Measurements from ENCODE around the gene GPR55. TPM values are rescaled to one million over a fixed set of nuclear protein-coding genes. Genes with fewer than 3 reads are reported as not detected.

GPR55 gene
- total and polyA plus RNA-seq, 10 of the 15 experiments (the other 5 are each of a cell fraction or from before 2014, with no cell fraction given), result 2.1 to 30.1 (median 16.2) TPM

- TF ChIP-seq, protein P1, sequence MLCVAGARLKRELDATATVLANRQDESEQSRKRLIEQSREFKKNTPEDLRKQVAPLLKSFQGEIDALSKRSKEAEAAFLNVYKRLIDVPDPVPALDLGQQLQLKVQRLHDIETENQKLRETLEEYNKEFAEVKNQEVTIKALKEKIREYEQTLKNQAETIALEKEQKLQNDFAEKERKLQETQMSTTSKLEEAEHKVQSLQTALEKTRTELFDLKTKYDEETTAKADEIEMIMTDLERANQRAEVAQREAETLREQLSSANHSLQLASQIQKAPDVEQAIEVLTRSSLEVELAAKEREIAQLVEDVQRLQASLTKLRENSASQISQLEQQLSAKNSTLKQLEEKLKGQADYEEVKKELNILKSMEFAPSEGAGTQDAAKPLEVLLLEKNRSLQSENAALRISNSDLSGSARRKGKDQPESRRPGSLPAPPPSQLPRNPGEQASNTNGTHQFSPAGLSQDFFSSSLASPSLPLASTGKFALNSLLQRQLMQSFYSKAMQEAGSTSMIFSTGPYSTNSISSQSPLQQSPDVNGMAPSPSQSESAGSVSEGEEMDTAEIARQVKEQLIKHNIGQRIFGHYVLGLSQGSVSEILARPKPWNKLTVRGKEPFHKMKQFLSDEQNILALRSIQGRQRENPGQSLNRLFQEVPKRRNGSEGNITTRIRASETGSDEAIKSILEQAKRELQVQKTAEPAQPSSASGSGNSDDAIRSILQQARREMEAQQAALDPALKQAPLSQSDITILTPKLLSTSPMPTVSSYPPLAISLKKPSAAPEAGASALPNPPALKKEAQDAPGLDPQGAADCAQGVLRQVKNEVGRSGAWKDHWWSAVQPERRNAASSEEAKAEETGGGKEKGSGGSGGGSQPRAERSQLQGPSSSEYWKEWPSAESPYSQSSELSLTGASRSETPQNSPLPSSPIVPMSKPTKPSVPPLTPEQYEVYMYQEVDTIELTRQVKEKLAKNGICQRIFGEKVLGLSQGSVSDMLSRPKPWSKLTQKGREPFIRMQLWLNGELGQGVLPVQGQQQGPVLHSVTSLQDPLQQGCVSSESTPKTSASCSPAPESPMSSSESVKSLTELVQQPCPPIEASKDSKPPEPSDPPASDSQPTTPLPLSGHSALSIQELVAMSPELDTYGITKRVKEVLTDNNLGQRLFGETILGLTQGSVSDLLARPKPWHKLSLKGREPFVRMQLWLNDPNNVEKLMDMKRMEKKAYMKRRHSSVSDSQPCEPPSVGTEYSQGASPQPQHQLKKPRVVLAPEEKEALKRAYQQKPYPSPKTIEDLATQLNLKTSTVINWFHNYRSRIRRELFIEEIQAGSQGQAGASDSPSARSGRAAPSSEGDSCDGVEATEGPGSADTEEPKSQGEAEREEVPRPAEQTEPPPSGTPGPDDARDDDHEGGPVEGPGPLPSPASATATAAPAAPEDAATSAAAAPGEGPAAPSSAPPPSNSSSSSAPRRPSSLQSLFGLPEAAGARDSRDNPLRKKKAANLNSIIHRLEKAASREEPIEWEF (IDR thresholded peaks at IDR 0.05; ENCODE audit: insufficient replicate concordance, low read depth, low read length), result no peak
- TF ChIP-seq PML (IDR thresholded peaks at IDR 0.05; ENCODE audit: low read length), result no peak
- TF ChIP-seq, protein P2, sequence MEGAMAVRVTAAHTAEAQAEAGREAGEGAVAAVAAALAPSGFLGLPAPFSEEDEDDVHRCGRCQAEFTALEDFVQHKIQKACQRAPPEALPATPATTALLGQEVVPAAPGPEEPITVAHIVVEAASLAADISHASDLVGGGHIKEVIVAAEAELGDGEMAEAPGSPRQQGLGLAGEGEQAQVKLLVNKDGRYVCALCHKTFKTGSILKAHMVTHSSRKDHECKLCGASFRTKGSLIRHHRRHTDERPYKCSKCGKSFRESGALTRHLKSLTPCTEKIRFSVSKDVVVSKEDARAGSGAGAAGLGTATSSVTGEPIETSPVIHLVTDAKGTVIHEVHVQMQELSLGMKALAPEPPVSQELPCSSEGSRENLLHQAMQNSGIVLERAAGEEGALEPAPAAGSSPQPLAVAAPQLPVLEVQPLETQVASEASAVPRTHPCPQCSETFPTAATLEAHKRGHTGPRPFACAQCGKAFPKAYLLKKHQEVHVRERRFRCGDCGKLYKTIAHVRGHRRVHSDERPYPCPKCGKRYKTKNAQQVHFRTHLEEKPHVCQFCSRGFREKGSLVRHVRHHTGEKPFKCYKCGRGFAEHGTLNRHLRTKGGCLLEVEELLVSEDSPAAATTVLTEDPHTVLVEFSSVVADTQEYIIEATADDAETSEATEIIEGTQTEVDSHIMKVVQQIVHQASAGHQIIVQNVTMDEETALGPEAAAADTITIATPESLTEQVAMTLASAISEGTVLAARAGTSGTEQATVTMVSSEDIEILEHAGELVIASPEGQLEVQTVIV (IDR thresholded peaks at IDR 0.05; ENCODE audit: borderline replicate concordance, partially characterized antibody), result no peak
- no peak for TF ChIP-seq ZBTB11 (CRISPR knock-in tag; IDR thresholded peaks at IDR 0.05)
- TF ChIP-seq IRF3 (IDR thresholded peaks at IDR 0.05), result no peak
- TF ChIP-seq ZBTB4 (CRISPR knock-in tag; IDR thresholded peaks at IDR 0.05), result no peak
- TF ChIP-seq CEBPB (IDR thresholded peaks at IDR 0.05; ENCODE audit: borderline replicate concordance in 1 of 2, low read depth in 2 of 2, low read length in 2 of 2), result no peak
- peak; percentile 66; the same call in 1 of the 2 replicates for TF ChIP-seq CHD2 (IDR thresholded peaks at IDR 0.05; ENCODE audit: borderline replicate concordance, low read depth, low read length)
- TF ChIP-seq, protein P3, sequence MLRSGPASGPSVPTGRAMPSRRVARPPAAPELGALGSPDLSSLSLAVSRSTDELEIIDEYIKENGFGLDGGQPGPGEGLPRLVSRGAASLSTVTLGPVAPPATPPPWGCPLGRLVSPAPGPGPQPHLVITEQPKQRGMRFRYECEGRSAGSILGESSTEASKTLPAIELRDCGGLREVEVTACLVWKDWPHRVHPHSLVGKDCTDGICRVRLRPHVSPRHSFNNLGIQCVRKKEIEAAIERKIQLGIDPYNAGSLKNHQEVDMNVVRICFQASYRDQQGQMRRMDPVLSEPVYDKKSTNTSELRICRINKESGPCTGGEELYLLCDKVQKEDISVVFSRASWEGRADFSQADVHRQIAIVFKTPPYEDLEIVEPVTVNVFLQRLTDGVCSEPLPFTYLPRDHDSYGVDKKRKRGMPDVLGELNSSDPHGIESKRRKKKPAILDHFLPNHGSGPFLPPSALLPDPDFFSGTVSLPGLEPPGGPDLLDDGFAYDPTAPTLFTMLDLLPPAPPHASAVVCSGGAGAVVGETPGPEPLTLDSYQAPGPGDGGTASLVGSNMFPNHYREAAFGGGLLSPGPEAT (IDR thresholded peaks at IDR 0.05; ENCODE audit: low read depth), result peak; percentile 70; the same call in 1 of the 2 replicates
- no peak for TF ChIP-seq TCF7 (IDR thresholded peaks at IDR 0.05; ENCODE audit: borderline replicate concordance)
- TF ChIP-seq MTA3 (IDR thresholded peaks at IDR 0.05; ENCODE audit: borderline replicate concordance, low read length), result no peak
Measured at GRCh38 chr2:230944123-230944653, 19.1 kb upstream of the GPR55 start (continued).
